NT2/D1 (cell line): ENCODE data around the gene BIRC5.

ENCODE experiments used
- SUZ12 ChIP-seq: IDR thresholded peaks from 2 replicates; pipeline ENCODE4 v1.6.1; 2011; ENCODE audit not compliant: insufficient read length, insufficient read depth; ENCODE audit errors: extremely low read depth
- YY1 ChIP-seq: IDR thresholded peaks from 2 replicates; pipeline ENCODE4 v1.6.1; 2011; ENCODE audit not compliant: insufficient read length, insufficient read depth
- ZNF274 ChIP-seq: IDR thresholded peaks from 2 replicates; pipeline ENCODE4 v1.6.1; 2011; ENCODE audit warnings: mild to moderate bottlenecking, low read depth, low read length

DNA sequence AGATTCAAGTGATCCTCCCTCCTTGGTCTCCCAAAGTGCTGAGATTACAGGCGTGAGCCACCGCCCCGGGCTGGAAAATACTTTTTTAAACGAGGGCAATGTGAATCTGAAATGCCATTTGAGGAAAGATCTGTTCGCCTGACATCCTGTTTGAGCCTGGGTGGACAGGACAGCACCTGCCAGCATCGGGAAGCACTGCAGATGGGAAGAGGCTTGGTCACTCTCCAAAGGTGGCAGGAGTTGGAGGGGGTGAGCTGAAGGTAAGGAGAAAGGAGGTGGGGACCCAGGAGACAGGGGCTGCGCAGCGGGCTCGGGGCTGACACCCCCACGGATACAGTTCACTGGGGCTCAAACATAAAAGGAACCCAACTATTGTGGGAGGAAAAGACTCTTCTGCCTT lies 3.9 kb upstream of the BIRC5 start:
- no peak for TF ChIP-seq YY1
- TF ChIP-seq SUZ12 = no peak
- TF ChIP-seq ZNF274 = no peak
